ENCODE data around the gene PTPRN2. TPM values are rescaled to one million over a fixed set of nuclear protein-coding genes. Genes with fewer than 3 reads are reported as not detected.

PTPRN2 gene
- total RNA-seq, 1 donor from 2014 or later = 1.8 TPM

GRCh38 chr7:158620839-158621441, 33.3 kb upstream of the PTPRN2 start:
- H3K27ac Mint-ChIP-seq = no peak overlapping the region
- TF ChIP-seq CTCF (IDR thresholded peaks at IDR 0.05) = no peak
- H3K9me3 Mint-ChIP-seq = no peaks in the 10 kb centered on the region
- POLR2A ChIA-PET = no interaction called here
- ATAC-seq (ENCODE audit: low read depth) (no peak), DNase-seq (no peak)
- no peak overlapping the region for H3K4me3 Mint-ChIP-seq
- no peaks in the 10 kb centered on the region for H3K4me1 Mint-ChIP-seq
- no peaks in the 10 kb centered on the region for H3K27me3 Mint-ChIP-seq
- intact Hi-C loops (cut with micrococcal nuclease) = no loop called here
- CTCF ChIA-PET = no interaction called here
- H3K36me3 Mint-ChIP-seq (ENCODE audit: low read depth) = no peaks in the 10 kb centered on the region

- no peaks in the 10 kb centered on the region for H3K27me3 Mint-ChIP-seq
Measured at GRCh38 chr7:158620418-158620817, 32.8 kb upstream of the PTPRN2 start.

GRCh38 chr7:158618745-158619140, 31.1 kb upstream of the PTPRN2 start:
- POLR2A ChIA-PET = no interaction called here

More at GRCh38 chr7:158620418-158620817, 32.8 kb upstream of the PTPRN2 start:
- ChIA-PET POLR2A (no interaction called here), CTCF (no interaction called here)
- ATAC-seq (ENCODE audit: low read depth) (no peak), DNase-seq (no peak)
- Mint-ChIP-seq H3K4me1 (no peaks in the 10 kb centered on the region), H3K36me3 (ENCODE audit: low read depth) (no peaks in the 10 kb centered on the region), H3K4me3 (no peak overlapping the region), H3K9me3 (no peaks in the 10 kb centered on the region), H3K27ac (no peak overlapping the region)
- no peak for TF ChIP-seq CTCF (IDR thresholded peaks at IDR 0.05)
- intact Hi-C loops (cut with micrococcal nuclease) = no loop called here

GRCh38 chr7:158617737-158618128, 30.1 kb upstream of the PTPRN2 start:
- H3K4me3 Mint-ChIP-seq = no peak overlapping the region
- intact Hi-C loops (cut with micrococcal nuclease) = no loop called here
- no peak for DNase-seq
- no peaks in the 10 kb centered on the region for H3K9me3 Mint-ChIP-seq
- H3K27ac Mint-ChIP-seq = no peak overlapping the region
- no peak for TF ChIP-seq CTCF (IDR thresholded peaks at IDR 0.05)
- no peaks in the 10 kb centered on the region for H3K36me3 Mint-ChIP-seq (ENCODE audit: low read depth)
- no peak for ATAC-seq (ENCODE audit: low read depth)
- ChIA-PET POLR2A (no interaction called here), CTCF (no interaction called here)
- H3K27me3 Mint-ChIP-seq = no peaks in the 10 kb centered on the region
- peaks cover 13% of the 10 kb centered on the region for H3K4me1 Mint-ChIP-seq

More at GRCh38 chr7:158618745-158619140, 31.1 kb upstream of the PTPRN2 start:
- ATAC-seq (ENCODE audit: low read depth) (no peak), DNase-seq (no peak)
- H3K36me3 Mint-ChIP-seq (ENCODE audit: low read depth) = no peaks in the 10 kb centered on the region
- no peaks in the 10 kb centered on the region for H3K27me3 Mint-ChIP-seq
- no peak overlapping the region for H3K4me3 Mint-ChIP-seq
- CTCF ChIA-PET = no interaction called here
- no peak for TF ChIP-seq CTCF (IDR thresholded peaks at IDR 0.05)
- no peaks in the 10 kb centered on the region for H3K9me3 Mint-ChIP-seq
- intact Hi-C loops (cut with micrococcal nuclease) = no loop called here
- peaks cover 4% of the 10 kb centered on the region for H3K4me1 Mint-ChIP-seq
- H3K27ac Mint-ChIP-seq = no peak overlapping the region

GRCh38 chr7:158616050-158616449, 28.4 kb upstream of the PTPRN2 start:
- no peak overlapping the region for H3K27ac Mint-ChIP-seq
- H3K9me3 Mint-ChIP-seq = no peaks in the 10 kb centered on the region
- no peaks in the 10 kb centered on the region for H3K27me3 Mint-ChIP-seq
- DNase-seq = no peak
- TF ChIP-seq CTCF (IDR thresholded peaks at IDR 0.05) = no peak
- ChIA-PET CTCF (no interaction called here), POLR2A (no interaction called here)
- H3K4me1 Mint-ChIP-seq = peaks cover 26% of the 10 kb centered on the region
- no peak overlapping the region for H3K4me3 Mint-ChIP-seq
- H3K36me3 Mint-ChIP-seq (ENCODE audit: low read depth) = no peaks in the 10 kb centered on the region
- intact Hi-C loops (cut with micrococcal nuclease) = no loop called here
- ATAC-seq (ENCODE audit: low read depth) = no peak
